ENCODE results near the gene ZDHHC22.
A peak's percentile ranks its signal among the peaks of the same experiment; 100 is the strongest.

DNA sequence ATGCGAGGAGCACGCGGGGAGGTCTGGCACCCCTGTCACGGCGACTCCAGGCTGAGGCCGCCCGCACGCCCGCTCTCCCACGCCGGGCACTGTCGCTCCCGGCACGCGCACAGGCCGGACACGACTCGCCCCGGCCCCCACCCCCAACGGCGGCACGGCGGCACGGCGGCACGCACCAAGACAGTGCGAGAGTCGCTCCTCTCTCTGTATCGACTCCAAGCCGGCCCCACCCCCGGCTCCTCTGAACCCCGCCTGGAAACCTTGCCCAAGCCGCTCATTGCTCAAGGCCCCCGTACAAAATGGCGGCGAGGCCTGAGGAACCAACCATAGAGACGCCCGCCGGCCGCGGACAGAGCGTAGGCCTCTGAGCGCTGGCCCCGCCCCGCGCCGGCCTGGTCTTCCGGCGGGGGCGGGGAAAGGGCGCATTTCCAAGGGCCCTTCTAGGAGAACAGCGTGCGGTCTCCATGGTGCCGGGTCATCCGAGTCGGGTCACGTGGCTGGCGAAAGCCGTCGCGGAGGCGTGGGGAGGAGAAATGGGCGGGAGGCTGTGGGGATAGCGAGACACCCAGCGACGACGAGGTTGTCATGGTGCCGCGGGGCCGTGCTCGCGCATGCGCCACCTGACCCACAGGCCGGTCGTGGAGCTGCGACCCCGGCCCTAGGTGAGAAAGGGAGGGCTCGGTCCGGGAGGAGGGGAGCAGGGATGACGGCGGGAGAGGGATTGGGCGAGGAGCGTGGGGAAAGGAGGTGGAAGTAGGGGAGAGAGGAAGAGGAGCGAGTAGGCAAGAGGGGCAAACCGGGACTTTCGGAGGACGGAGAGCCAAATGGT lies 43.7 kb downstream of the ZDHHC22 start, which contains the start of gene CIPC:
- TF ChIP-seq POLR2A (IDR thresholded peaks at IDR 0.05), result peak; percentile 81 to 83
- TF ChIP-seq, protein P1, sequence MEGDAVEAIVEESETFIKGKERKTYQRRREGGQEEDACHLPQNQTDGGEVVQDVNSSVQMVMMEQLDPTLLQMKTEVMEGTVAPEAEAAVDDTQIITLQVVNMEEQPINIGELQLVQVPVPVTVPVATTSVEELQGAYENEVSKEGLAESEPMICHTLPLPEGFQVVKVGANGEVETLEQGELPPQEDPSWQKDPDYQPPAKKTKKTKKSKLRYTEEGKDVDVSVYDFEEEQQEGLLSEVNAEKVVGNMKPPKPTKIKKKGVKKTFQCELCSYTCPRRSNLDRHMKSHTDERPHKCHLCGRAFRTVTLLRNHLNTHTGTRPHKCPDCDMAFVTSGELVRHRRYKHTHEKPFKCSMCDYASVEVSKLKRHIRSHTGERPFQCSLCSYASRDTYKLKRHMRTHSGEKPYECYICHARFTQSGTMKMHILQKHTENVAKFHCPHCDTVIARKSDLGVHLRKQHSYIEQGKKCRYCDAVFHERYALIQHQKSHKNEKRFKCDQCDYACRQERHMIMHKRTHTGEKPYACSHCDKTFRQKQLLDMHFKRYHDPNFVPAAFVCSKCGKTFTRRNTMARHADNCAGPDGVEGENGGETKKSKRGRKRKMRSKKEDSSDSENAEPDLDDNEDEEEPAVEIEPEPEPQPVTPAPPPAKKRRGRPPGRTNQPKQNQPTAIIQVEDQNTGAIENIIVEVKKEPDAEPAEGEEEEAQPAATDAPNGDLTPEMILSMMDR (IDR thresholded peaks at IDR 0.05), result peak in 3 of 4 experiments; percentile 20 to 32 (median 21)
- peak; percentile 67 for TF ChIP-seq POLR2AphosphoS5 (IDR thresholded peaks at IDR 0.05)
